SK-N-SH (cell line): ENCODE measurements around the gene RPIA. TPM values are rescaled to one million over a fixed set of nuclear protein-coding genes. Genes with fewer than 3 reads are reported as not detected.

ENCODE experiments used
- CTCF ChIA-PET: fragments of 300-600, 350-600 bp; formaldehyde crosslinking; extraction: SDS; loops from one replicate; lab custom pipeline; 2021; lab: Yijun Ruan, JAX
- POLR2A ChIA-PET: fragments of 350-600 bp; sonication (Branson Sonifier 250); formaldehyde crosslinking; extraction: SDS; loops from one replicate; lab custom pipeline; 2020; ENCODE audit warnings: antibody characterized with exemption, inconsistent platforms; lab: Yijun Ruan, JAX
- DNase-seq: peaks from one replicate; pipeline ENCODE4 v3.0.0; 2012
- H2AFZ ChIP-seq: fragments of 200-600 bp; sonication (generic); 2 replicates; pipeline ENCODE4 v1.8.1; 2016; ENCODE audit warnings: antibody characterized with exemption, mild to moderate bottlenecking, low read depth
- H3F3A ChIP-seq: fragments of 200-600 bp; sonication (generic); replicated peaks from 2 replicates; pipeline ENCODE3; 2016; ENCODE audit warnings: antibody characterized with exemption, mild to moderate bottlenecking; ENCODE audit not compliant: insufficient read depth
- H3K27ac ChIP-seq, 2 experiments: fragments of 200-500 bp in 1 of 2; fragments of 200-600 bp in 1 of 2; sonication (Bioruptor generic) in 1 of 2; sonication (generic), shearing (Covaris generic) in 1 of 2; 2 replicates each; pipeline versions ENCODE4 v1.5.1 to v1.6.1; 2014 to 2016; ENCODE audit warnings: low read depth in 2 of 2, inconsistent platforms in 1 of 2, low read length in 1 of 2, mild to moderate bottlenecking in 1 of 2, mixed read lengths in 1 of 2
- H3K27me3 ChIP-seq: fragments of 200-600 bp; sonication (generic), shearing (Covaris generic); 2 replicates; pipeline ENCODE4 v1.6.1; 2016; ENCODE audit warnings: mixed run types; ENCODE audit not compliant: insufficient read depth
- H3K36me3 ChIP-seq, 2 experiments: fragments of 200-500 bp in 1 of 2; fragments of 200-600 bp in 1 of 2; sonication (Bioruptor generic) in 1 of 2; sonication (generic) in 1 of 2; replicated peaks in 1 of 2; 2 replicates each; pipeline versions ENCODE3 to v1.5.1; 2014 to 2016; ENCODE audit warnings: low read length in 1 of 2, mild to moderate bottlenecking in 1 of 2; ENCODE audit not compliant: insufficient read depth in 2 of 2, control insufficient read depth in 1 of 2
- H3K4me1 ChIP-seq, 2 experiments: fragments of 200-500 bp in 1 of 2; fragments of 200-600 bp in 1 of 2; sonication (Bioruptor generic) in 1 of 2; sonication (generic), shearing (Covaris generic) in 1 of 2; 2 replicates each; pipeline versions ENCODE4 v1.5.1 to v1.6.1; 2014 to 2016; ENCODE audit warnings: low read depth in 1 of 2, low read length in 1 of 2, mixed run types in 1 of 2; ENCODE audit not compliant: insufficient read depth in 2 of 2, control insufficient read depth in 1 of 2
- H3K4me2 ChIP-seq: fragments of 200-600 bp; sonication (generic), shearing (Covaris generic); 2 replicates; pipeline ENCODE4 v1.6.1; 2017; ENCODE audit warnings: mixed run types
- H3K4me3 ChIP-seq, 2 experiments: fragments of 200-500 bp in 1 of 2; fragments of 200-600 bp in 1 of 2; sonication (Bioruptor generic) in 1 of 2; sonication (generic), shearing (Covaris generic) in 1 of 2; 2 replicates each; pipeline versions ENCODE4 v1.5.1 to v1.8.1; 2014 to 2016; ENCODE audit warnings: low read depth in 2 of 2, inconsistent platforms in 1 of 2, low read length in 1 of 2, mild to moderate bottlenecking in 1 of 2, mixed read lengths in 1 of 2, moderate library complexity in 1 of 2
- H3K79me2 ChIP-seq: fragments of 200-600 bp; sonication (generic); 2 replicates; pipeline ENCODE4 v1.8.1; 2017; ENCODE audit warnings: mild to moderate bottlenecking; ENCODE audit not compliant: insufficient read depth
- H3K9ac ChIP-seq: fragments of 200-600 bp; sonication (generic); 2 replicates; pipeline ENCODE4 v1.6.1; 2017; ENCODE audit warnings: mixed run types
- H3K9me2 ChIP-seq: fragments of 200-600 bp; sonication (generic); 2 replicates; pipeline ENCODE4 v1.6.1; 2017; ENCODE audit warnings: mixed run types
- H3K9me3 ChIP-seq: fragments of 200-600 bp; sonication (generic); 2 replicates; pipeline ENCODE4 v1.6.1; 2017; ENCODE audit warnings: mixed run types, mild to moderate bottlenecking, moderate library complexity
- H4K20me1 ChIP-seq: fragments of 200-600 bp; sonication (generic); 2 replicates; pipeline ENCODE4 v1.6.1; 2017; ENCODE audit warnings: mild to moderate bottlenecking, mixed run types; ENCODE audit not compliant: insufficient read depth
- CTCF ChIP-seq: fragments of 200-600 bp; sonication (generic); IDR thresholded peaks from 2 replicates; pipeline ENCODE4 v1.6.1; 2017; ENCODE audit warnings: antibody characterized with exemption, mild to moderate bottlenecking, moderate library complexity
- FOXJ3 ChIP-seq: sonication (generic); formaldehyde crosslinking; IDR thresholded peaks from 2 replicates; pipeline ENCODE4 v1.5.1; 2020; ENCODE audit warnings: mild to moderate bottlenecking, missing genetic modification reagents
- RCOR1 ChIP-seq: fragments of 150-350 bp; IDR thresholded peaks from 2 replicates; pipeline ENCODE4 v1.6.1; 2017; ENCODE audit warnings: antibody characterized with exemption, low read length
- REST ChIP-seq: IDR thresholded peaks from 2 replicates; pipeline ENCODE4 v1.6.1; 2012; ENCODE audit warnings: mild to moderate bottlenecking, low read depth, low read length, moderate library complexity
- WGBS: methylation state at CpG from one replicate; pipeline ENCODE4 v1.1.6; 2017; ENCODE audit warnings: low lambda C conversion rate; 5-methylcytosine and 5-hydroxymethylcytosine counted together
- polyA plus RNA-seq, 3 experiments: library from polyadenylated mRNA; depleted of rRNA; stranded (reverse); fragments of >200 nt; gene quantifications; 2 replicates each; pipeline ENCODE4 v1.2.3, GENCODE V29; 2012

The RPIA gene
- polyA plus RNA-seq, 1 of the 3 experiments (the other 2 are of a cell fraction) = 17.4 TPM

- Histone ChIP-seq H3K27ac (no peak overlapping the region), H3K4me2 (no peak overlapping the region), H4K20me1 (no peaks in the 10 kb centered on the region), H3K9ac (no peak overlapping the region), H3K9me2 (no peaks in the 10 kb centered on the region), H3K27me3 (no peaks in the 10 kb centered on the region), H3K79me2 (peaks cover 54% of the 10 kb centered on the region), H3K9me3 (no peaks in the 10 kb centered on the region), H3K4me1 (peaks cover 0 to 3% of the 10 kb centered on the region in 2 experiments; a peak in 2 of 4 replicates), H3K36me3 (peaks cover 15 to 24% of the 10 kb centered on the region in 2 experiments), H3F3A (no peaks in the 10 kb centered on the region), H3K4me3 (no peak overlapping the region), H2AFZ (no peak overlapping the region)
- no peak for DNase-seq
- WGBS = 98% methylated on average over 2 of the region's 2 CpGs
- ChIA-PET CTCF (interaction anchor here (2.5 kb wide), 1 partner anchor 26 kb away, joined by 8 read pairs; no protein-coding TSS in a partner anchor), POLR2A (no interaction called here)
- TF ChIP-seq REST (no peak), RCOR1 (no peak), CTCF (no peak)
Observed at GRCh38 chr2:88698027-88698413, 6.5 kb downstream of the RPIA start.

GRCh38 chr2:88698498-88699233, 7.2 kb downstream of the RPIA start:
- no peaks in the 10 kb centered on the region for H3F3A ChIP-seq
- no peak overlapping the region for H3K27ac ChIP-seq
- TF ChIP-seq FOXJ3 = no peak
- H3K9ac ChIP-seq = no peak overlapping the region
- POLR2A ChIA-PET = no interaction called here
- H3K9me2 ChIP-seq = no peaks in the 10 kb centered on the region
- peaks cover 16 to 24% of the 10 kb centered on the region in 2 experiments for H3K36me3 ChIP-seq
- no peak for DNase-seq
- CTCF ChIA-PET = interaction anchor here (1.9 to 2.5 kb wide), 2 partner anchors 13 to 26 kb away, joined by 5 to 8 read pairs; no protein-coding TSS in a partner anchor
- H3K9me3 ChIP-seq = no peaks in the 10 kb centered on the region
- H4K20me1 ChIP-seq = no peaks in the 10 kb centered on the region
- peaks cover 0 to 3% of the 10 kb centered on the region in 2 experiments; a peak in 1 of 4 replicates for H3K4me1 ChIP-seq
- WGBS = 92% methylated on average over 3 of the region's 3 CpGs
- H2AFZ ChIP-seq = no peak overlapping the region
- no peak overlapping the region for H3K4me2 ChIP-seq
- no peaks in the 10 kb centered on the region for H3K27me3 ChIP-seq
- peaks cover 48% of the 10 kb centered on the region for H3K79me2 ChIP-seq
- no peak overlapping the region for H3K4me3 ChIP-seq
